Activated CD8-positive, alpha-beta T cell treated with anti-CD3 and anti-CD28 coated beads for 36 hours (primary cell): ENCODE measurements around the gene VPS41. TPM values are rescaled to one million over a fixed set of nuclear protein-coding genes. Genes with fewer than 3 reads are reported as not detected.

Source experiments
- ATAC-seq: fragments of 200-7000 bp; cut with Tn5 transposase; one replicate; pipeline ENCODE4 v1.10.0; 2021; ENCODE audit warnings: mild to moderate bottlenecking, moderate library complexity
- CTCF ChIA-PET: fragments of 350-600 bp; sonication (Branson Sonifier 250); formaldehyde crosslinking; loops from one replicate; lab custom pipeline; 2021; ENCODE audit warnings: antibody characterized with exemption; lab: Charles Lee
- POLR2A ChIA-PET: fragments of 350-600 bp; sonication (Branson Sonifier 250); formaldehyde crosslinking; loops from one replicate; lab custom pipeline; 2021; ENCODE audit warnings: antibody characterized with exemption; lab: Charles Lee
- DNase-seq: peaks from one replicate; pipeline ENCODE4 v3.0.0-alpha.2; 2020
- H3K27ac Mint-ChIP-seq: one replicate; pipeline ENCODE4 v1.8.0; 2021; ENCODE audit warnings: mild to moderate bottlenecking, mixed read lengths
- H3K27me3 Mint-ChIP-seq: one replicate; pipeline ENCODE4 v1.8.0; 2021; ENCODE audit warnings: mixed read lengths
- H3K36me3 Mint-ChIP-seq: one replicate; pipeline ENCODE4 v1.8.0; 2021; ENCODE audit warnings: low read depth, mixed read lengths
- H3K4me1 Mint-ChIP-seq: one replicate; pipeline ENCODE4 v1.8.0; 2021; ENCODE audit warnings: low read depth, mixed read lengths
- H3K4me3 Mint-ChIP-seq: one replicate; pipeline ENCODE4 v1.8.0; 2021; ENCODE audit warnings: mild to moderate bottlenecking, moderate library complexity, mixed read lengths
- H3K9me3 Mint-ChIP-seq: one replicate; pipeline ENCODE4 v1.8.0; 2021; ENCODE audit warnings: mixed read lengths
- intact Hi-C: fragments of 100-400 bp; cut with micrococcal nuclease; formaldehyde crosslinking; loops from one replicate; pipeline ENCODE4 v1.10.0; 2022
- total RNA-seq, 2 experiments: library from RNA; stranded (reverse); gene quantifications; one replicate each; pipeline ENCODE4 v1.2.3, GENCODE V29; 2021
- TF ChIP-seq, protein P1 (sequence below): fragments of 200-600 bp; IDR thresholded peaks from one replicate; pipeline ENCODE4 v1.8.0; 2022; ENCODE audit warnings: antibody characterized with exemption, mild to moderate bottlenecking

The VPS41 gene
- total RNA-seq, 2 experiments from 2014 or later, result 47.4 to 56.4 TPM

DNA sequence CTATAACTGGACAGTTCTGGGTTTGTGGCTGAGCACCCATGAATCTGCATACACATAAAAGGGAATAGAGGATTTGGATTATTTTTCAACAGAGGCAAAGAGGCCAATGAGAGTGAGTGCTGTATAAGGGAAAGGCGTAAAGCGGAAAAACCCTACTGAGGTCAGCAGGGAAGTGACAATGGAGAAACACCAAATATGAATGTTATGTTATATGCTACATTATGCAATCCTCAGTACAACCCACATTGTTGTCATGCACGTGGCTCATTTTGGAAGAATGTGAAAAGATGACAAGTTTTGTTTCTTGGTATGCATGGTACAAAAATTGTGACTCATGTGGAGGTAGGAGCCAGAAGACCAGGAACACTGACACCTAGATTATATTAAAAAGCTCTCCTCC is 164.2 kb downstream of the VPS41 start:
- H3K9me3 Mint-ChIP-seq, result no peaks in the 10 kb centered on the region
- no peak for ATAC-seq
- peaks cover 3% of the 10 kb centered on the region for H3K4me1 Mint-ChIP-seq
- peaks cover 24% of the 10 kb centered on the region for H3K36me3 Mint-ChIP-seq
- H3K27ac Mint-ChIP-seq, result no peak overlapping the region
- intact Hi-C loops, result no loop called here
- CTCF ChIA-PET, result no interaction called here
- TF ChIP-seq, protein P1, sequence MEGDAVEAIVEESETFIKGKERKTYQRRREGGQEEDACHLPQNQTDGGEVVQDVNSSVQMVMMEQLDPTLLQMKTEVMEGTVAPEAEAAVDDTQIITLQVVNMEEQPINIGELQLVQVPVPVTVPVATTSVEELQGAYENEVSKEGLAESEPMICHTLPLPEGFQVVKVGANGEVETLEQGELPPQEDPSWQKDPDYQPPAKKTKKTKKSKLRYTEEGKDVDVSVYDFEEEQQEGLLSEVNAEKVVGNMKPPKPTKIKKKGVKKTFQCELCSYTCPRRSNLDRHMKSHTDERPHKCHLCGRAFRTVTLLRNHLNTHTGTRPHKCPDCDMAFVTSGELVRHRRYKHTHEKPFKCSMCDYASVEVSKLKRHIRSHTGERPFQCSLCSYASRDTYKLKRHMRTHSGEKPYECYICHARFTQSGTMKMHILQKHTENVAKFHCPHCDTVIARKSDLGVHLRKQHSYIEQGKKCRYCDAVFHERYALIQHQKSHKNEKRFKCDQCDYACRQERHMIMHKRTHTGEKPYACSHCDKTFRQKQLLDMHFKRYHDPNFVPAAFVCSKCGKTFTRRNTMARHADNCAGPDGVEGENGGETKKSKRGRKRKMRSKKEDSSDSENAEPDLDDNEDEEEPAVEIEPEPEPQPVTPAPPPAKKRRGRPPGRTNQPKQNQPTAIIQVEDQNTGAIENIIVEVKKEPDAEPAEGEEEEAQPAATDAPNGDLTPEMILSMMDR, result no peak
- no peaks in the 10 kb centered on the region for H3K27me3 Mint-ChIP-seq
- no peak overlapping the region for H3K4me3 Mint-ChIP-seq
- no peak for DNase-seq
- POLR2A ChIA-PET, result no interaction called here

DNA sequence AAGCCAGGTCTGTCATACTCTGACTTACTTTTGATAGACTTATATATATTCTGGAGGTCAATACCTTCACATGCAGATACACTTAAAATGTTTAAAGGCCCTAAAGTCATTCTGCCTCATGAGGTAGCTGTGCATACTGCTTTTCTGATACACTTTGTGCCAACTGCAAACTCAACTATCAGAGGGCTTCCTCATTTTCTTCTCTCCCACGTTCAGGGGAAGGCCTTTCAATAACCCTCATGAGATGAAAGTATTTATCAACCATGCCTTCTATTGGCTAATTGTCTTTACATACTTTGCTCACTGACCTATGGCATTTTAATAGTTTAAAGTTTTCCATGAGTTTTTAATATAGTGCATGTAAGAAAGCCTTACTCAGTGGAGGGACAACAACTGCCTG is 165.1 kb downstream of the VPS41 start:
- Mint-ChIP-seq H3K9me3 (no peaks in the 10 kb centered on the region), H3K4me1 (peaks cover 3% of the 10 kb centered on the region), H3K27me3 (no peaks in the 10 kb centered on the region), H3K27ac (no peak overlapping the region), H3K36me3 (peaks cover 23% of the 10 kb centered on the region), H3K4me3 (no peak overlapping the region)
- ChIA-PET POLR2A (no interaction called here), CTCF (no interaction called here)
- TF ChIP-seq, protein P1, result no peak
- ATAC-seq (no peak), DNase-seq (no peak)
- intact Hi-C loops, result no loop called here

DNA sequence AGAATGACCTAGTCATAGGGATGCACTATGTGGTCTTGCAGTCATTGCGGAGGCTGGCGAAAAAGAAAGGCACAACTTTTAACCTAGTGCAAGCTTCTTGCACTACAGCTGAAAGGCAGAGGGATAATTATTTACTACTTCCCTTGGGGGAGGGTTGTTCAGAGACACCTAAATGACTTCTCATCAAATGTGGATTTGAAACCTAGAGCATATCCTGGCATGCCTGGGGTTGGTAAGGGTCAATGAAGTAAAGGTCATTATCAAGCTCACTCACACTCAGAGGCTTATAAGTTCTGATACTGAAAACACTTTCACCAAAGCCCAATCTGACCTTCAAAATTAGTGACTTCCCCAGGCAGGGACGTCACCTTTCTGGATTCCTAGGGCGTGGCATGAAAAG is 168.9 kb downstream of the VPS41 start:
- no peak overlapping the region for H3K27ac Mint-ChIP-seq
- peaks cover 3% of the 10 kb centered on the region for H3K4me1 Mint-ChIP-seq
- peaks cover 32% of the 10 kb centered on the region for H3K36me3 Mint-ChIP-seq
- no peak overlapping the region for H3K4me3 Mint-ChIP-seq
- no peak for ATAC-seq
- TF ChIP-seq, protein P1, result no peak
- no peaks in the 10 kb centered on the region for H3K27me3 Mint-ChIP-seq
- ChIA-PET POLR2A (interaction anchor here (1.6 kb wide), 1 partner anchor 62 kb away, joined by 3 read pairs; no protein-coding TSS in a partner anchor), CTCF (no interaction called here)
- intact Hi-C loops, result no loop called here
- H3K9me3 Mint-ChIP-seq, result no peaks in the 10 kb centered on the region
- no peak for DNase-seq

DNA sequence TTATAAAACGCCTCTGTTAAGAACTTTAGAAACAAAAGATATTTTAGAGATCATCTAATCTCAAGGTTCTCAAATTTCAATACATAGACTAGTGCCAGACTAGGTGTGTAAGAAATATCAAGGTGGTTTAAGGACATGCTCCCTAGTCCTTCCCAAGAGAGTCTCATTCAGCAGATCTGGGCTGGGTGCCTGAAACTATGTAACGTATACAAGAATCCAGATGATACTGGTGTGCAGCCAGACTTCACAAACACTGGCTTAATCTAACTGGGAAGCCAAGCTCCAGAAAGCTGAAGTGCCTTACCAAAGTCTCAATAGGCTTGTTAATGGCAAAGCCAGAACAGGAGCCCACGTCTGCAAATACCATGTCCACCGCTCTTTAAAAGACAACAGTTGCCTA is 172.9 kb downstream of the VPS41 start:
- no peaks in the 10 kb centered on the region for H3K9me3 Mint-ChIP-seq
- DNase-seq (no peak), ATAC-seq (no peak)
- H3K27me3 Mint-ChIP-seq, result no peaks in the 10 kb centered on the region
- H3K36me3 Mint-ChIP-seq, result peaks cover 22% of the 10 kb centered on the region
- TF ChIP-seq, protein P1, result no peak
- ChIA-PET CTCF (no interaction called here), POLR2A (no interaction called here)
- intact Hi-C loops, result no loop called here
- no peak overlapping the region for H3K27ac Mint-ChIP-seq
- no peaks in the 10 kb centered on the region for H3K4me1 Mint-ChIP-seq
- no peak overlapping the region for H3K4me3 Mint-ChIP-seq

DNA sequence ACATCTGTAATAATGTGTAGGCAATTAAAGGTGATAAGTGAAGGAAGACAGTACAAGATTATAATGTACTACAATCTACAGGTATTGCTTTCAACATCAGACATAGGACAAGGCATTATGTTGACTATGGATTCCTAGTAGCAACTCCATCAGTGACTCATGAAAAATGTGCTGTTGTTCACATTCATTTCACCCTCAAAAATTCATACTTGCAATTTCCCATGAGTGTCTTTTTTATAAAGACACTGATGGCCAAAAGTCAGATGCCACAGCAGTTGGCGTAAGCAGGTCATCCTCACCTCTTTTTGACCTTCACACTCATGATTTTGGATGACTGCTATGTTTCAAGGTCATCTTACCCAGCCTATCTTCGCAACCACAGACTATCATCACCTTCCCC is 177.8 kb downstream of the VPS41 start:
- no peak for DNase-seq
- CTCF ChIA-PET, result no interaction called here
- POLR2A ChIA-PET, result no interaction called here
- Mint-ChIP-seq H3K4me3 (no peak overlapping the region), H3K27me3 (no peaks in the 10 kb centered on the region), H3K9me3 (no peaks in the 10 kb centered on the region), H3K4me1 (no peaks in the 10 kb centered on the region), H3K27ac (no peak overlapping the region), H3K36me3 (peaks cover 28% of the 10 kb centered on the region)
- ATAC-seq, result no peak
- intact Hi-C loops, result no loop called here
- TF ChIP-seq, protein P1, result no peak
